HG03354 (cell line): Measurements from ENCODE around the gene SKOR2.
"Not testable (repeated sequence)": the region's sequence is repeated elsewhere in the genome, so short reads cannot be mapped to it uniquely, and the experiment has no call there.

Source experiments
- ATAC-seq: cut with Tn5 transposase; IDR thresholded peaks from one replicate; pipeline ENCODE4 v1.9.1; 2021; ENCODE audit warnings: mild to moderate bottlenecking; ENCODE audit not compliant: unreplicated experiment, poor library complexity, severe bottlenecking

The SKOR2 gene

DNA sequence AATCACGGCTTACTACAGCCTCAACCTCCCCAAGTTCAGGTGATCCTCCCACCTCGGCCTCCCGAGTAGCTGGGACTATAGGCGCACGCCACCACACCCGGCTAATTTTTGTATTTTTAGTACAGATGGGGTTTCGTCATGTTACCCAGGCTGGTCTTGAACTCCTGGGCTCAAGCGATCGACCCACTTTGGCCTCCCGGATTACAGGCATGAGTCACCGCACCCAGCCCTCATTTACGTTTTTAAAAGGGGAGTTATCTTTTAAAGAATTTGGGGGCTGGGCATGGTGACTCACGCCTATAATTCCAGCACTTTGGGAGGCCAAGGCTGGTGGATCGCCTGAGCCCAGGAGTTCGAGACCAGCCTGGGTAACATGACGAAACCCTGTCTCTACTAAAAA lies 93.1 kb downstream of the SKOR2 start:
- not testable (repeated sequence) for ATAC-seq
